Left renal pelvis (tissue), 4 donors: Measurements from ENCODE around the gene ZNF385A. TPM values are rescaled to one million over a fixed set of nuclear protein-coding genes. Genes with fewer than 3 reads are reported as not detected.

Experiments
- DNase-seq, 4 donors: peaks; one replicate each; pipeline ENCODE4 v3.0.0-alpha.2; 2013; ENCODE audit warnings: low read depth in 4 of 4, low spot score in 3 of 4
- polyA plus RNA-seq, 4 donors: library from polyadenylated mRNA; unstranded; fragments of 120-200 nt; gene quantifications; one replicate each; pipeline ENCODE4 v1.2.1, GENCODE V29; 2013; ENCODE audit not compliant: insufficient read length in 4 of 4

ZNF385A gene
- polyA plus RNA-seq, 4 donors, result 12.4 to 16.5 (median 14.1) TPM

DNA sequence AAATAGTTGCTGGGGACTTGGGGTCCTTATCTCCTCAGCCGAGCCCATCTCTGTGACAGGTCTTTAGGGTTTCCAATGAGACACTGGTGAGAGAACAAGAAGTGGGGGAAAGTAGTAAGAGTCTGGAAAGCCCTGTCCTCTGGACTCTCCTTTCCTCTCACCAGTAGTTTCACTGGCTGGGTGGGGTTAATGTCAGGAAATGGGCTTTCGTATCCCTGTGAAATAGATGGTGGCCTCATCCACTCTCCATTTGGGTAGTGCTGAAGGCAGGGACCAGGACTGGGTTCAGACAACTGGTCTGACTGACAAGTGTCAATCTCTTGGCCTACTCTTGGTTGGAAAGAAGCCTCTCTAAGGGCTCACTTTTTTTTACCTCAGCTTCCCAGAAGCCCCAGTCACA lies 7.5 kb downstream of the ZNF385A start:
- no peak for DNase-seq

GRCh38 chr12:54376596-54376995 lies 7.9 kb downstream of the ZNF385A start:
- no peak for DNase-seq

GRCh38 chr12:54375259-54375579 lies 9.3 kb downstream of the ZNF385A start:
- no peak for DNase-seq

GRCh38 chr12:54374562-54375258 lies 9.8 kb downstream of the ZNF385A start:
- no peak for DNase-seq

DNA sequence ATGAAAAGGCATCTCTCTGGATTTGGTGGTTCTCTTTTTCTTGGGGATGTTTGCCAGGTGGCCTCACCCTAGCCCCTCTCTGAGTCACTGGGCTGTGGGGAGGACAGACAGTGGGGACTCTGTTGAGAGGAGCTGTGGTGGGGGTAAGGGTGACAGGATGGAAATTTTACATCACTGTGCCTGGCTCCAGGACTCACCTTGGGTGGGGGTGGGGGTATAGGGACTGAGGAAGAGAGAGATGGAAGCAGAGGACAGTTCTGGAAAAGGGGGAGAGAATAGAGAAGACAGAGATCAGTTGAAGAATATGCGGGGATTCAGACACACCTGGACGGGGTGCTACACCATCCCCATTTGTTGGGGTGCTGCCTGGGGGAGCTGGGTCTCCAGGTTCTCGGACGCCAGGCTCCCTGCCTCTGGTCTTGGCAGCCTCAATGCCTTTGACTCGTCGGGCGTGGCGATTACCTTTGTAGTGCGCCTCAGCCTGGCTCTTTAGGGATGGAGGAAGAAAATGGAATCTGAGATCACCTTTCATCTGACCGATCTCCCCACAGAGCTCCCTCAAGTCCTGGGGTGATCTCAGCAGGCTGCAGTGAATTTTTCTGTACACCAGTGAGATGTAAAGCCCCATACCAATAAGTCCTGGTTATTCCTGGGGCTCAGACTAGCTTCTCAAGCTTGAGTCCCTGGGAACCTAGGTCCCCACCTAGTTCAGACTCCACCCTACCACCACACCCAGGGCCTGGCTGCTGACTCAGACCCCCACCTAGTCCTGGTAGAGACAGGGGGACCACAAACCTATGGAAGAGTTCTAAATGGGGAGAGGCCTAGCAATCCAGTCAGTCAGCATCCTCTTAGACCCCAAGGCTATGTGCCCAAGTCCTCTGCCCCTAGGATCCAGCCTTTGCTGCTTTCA lies 10.6 kb downstream of the ZNF385A start:
- DNase-seq, result no peak

GRCh38 chr12:54372113-54372806 lies 12.3 kb downstream of the ZNF385A start:
- no peak for DNase-seq

- no peak for DNase-seq
Measured at GRCh38 chr12:54371328-54372112, 13.0 kb downstream of the ZNF385A start.

GRCh38 chr12:54370171-54370730 lies 14.3 kb downstream of the ZNF385A start:
- no peak for DNase-seq

DNA sequence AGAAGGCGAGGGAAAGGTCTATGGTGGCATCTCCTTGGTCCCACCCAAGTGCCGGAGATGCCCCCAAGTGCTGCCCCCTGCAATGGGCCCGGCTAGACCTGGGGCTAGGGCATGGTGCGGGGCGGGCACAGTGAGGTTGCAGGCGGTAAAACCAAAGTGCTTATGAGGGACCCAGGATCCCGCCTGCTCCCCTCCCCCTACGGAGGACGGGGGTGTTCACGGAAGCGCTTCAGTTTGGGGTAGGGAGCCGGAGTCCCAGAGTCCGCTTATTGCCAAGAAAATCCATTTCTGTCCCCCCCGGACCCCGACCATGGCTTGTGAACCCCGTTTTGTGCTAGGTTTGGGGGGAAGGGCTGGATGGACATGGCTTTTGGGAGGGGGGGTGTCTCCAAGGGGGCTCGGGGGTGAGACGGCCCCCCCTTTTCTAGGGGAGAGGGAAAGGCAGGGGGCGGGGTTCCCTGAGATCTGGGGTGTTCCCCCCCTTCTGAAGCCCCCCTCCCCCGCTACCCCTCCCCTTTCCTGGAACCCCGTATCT lies 14.9 kb downstream of the ZNF385A start:
- no peak for DNase-seq

- DNase-seq, result peak in 3 of 4 donors; percentile 85 to 91 (median 86)
Measured at GRCh38 chr12:54368709-54369596, 15.6 kb downstream of the ZNF385A start.

GRCh38 chr12:54368025-54368708 lies 16.4 kb downstream of the ZNF385A start:
- no peak for DNase-seq

DNA sequence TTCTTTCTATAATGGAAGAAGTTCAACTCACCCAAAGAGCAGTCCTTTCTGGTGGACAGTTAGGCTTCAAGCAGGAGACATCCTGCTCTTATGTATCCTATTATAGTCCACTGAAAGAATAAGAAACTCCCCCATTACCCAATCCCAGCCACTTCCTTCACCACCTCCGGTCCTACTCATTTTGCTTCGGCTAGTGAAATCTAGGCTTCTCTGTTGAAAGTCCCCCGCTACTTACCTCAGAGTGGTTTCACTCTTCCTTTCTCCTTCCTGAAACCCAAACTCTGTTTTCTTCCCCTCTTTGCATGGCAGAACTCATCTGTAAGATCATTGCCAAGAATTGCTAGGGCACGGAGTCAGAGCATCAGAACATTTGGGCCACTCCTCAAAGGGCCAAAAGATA lies 20.1 kb downstream of the ZNF385A start, which contains the start of gene GPR84:
TSS of gene GPR84 (minus strand) at position 74 of the 400 bp plus-strand sequence. CDS start 635 bp downstream, outside the sequence.
- DNase-seq, result no peak

DNA sequence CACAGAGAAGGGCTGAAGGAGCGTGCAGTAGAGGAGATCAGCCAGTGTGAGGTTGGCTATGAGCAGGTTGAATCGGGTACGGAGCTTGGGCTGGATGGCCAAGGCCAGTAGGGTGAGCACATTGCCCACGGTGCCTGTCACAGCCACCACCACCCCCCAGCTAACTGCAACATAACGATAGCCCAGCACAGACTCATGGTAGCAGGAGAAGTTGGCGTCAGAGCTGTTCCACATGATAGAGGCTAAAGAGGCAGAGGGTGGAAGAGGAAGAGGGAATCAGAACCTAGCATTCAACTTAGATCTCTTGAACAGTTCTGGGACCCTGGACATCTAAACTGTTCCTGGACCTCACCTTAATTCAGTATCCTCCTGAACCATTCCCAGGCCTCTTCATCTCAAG lies 20.9 kb downstream of the ZNF385A start:
- no peak for DNase-seq

DNA sequence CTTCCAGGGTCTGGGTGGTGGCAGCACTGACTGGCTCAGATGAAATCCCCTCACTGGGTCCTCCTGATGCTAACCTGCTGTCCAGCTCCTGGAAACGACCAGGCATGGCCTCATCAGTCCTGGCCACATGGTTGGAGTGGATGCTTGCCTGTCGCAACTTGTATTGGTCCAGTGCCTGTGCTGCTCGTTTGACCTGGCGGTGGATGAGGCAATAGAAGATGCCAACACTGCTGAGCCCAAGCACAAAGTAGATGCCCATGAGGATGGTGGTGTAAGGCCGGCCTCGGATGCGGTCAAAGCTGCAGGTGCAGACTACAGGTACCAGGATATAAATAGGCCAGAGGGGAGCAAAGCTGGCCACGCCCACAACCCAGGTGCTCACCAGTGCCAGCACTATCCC lies 21.5 kb downstream of the ZNF385A start:
- no peak for DNase-seq

DNA sequence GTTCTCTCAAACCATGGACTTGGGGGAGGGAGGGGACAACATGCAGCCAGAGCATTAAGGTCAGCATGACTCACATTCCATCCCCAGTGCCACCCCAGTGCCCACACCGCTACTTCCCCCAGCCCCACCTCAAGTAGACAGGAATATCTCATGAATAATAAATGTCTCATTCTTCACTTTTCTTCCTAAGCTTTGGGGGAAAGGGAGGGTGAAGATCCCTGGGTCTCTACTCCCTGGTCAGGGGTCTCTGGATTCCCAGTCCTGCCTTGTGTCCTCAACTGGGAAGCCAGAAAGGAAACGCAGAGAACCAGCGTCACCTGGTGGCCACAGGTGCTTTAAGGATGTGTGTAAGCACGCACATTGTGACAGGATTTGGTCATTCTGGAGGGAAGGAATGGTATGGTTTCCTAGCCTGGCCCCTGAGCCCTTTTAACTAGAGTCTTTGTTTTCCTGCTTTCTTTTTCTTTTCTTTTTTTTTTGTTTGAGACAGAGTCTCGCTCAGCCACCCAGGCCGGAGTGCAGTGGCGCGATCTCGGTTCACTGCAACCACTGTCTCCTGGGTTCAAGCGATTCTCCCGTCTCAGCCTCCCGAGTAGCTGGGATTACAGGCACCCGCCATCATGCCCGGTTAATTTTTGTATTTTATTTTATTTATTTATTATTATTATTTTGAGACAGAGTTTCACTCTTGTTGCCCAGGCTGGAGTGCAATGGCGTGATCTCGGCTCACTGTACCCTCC lies 23.6 kb downstream of the ZNF385A start:
- peak in 1 of 4 donors; percentile 82 for DNase-seq

- DNase-seq, result no peak
Measured at GRCh38 chr12:54359762-54360351, 24.7 kb downstream of the ZNF385A start.
